Measurements from ENCODE around the gene LONP2. TPM values are rescaled to one million over a fixed set of nuclear protein-coding genes. Genes with fewer than 3 reads are reported as not detected.
"Not testable (repeated sequence)": the region's sequence is repeated elsewhere in the genome, so short reads cannot be mapped to it uniquely, and the experiment has no call there.

LONP2 gene
- total and polyA plus RNA-seq, 9 donors: 30.0 to 101 (median 75.7) TPM

DNA sequence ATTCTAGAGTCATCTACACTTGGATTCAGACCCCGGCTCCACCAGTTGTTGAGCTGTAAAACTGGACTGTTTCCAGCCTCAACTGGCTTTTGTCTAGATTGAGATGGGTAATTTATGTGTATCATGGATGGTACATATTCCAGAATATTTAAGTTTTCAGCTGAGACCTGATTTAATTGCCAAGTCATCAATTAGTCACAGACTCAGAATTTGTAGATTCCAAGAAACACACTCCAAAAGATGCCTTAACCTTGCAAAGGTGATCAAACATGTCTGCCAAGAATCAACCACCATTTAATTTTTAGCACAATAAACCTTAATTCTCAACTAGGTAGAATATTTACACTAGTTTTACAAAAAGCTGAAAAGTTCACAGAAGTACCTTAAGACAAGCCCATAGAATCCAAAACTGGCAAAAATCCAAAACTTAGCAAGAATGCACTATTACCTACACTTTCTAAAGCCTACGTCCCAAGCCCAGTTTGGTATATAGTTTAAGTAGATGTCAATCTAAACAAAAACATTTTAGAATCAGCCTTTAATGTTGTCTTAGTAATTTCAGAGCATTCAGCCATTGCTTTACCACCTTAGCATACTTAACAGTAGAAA lies 123.4 kb downstream of the LONP2 start:
- H3K9me3 ChIP-seq: no peaks in the 10 kb centered on the region
- H3K36me3 ChIP-seq: no peaks in the 10 kb centered on the region
- H3K27me3 ChIP-seq: no peaks in the 10 kb centered on the region
- no peak overlapping the region for H3K27ac ChIP-seq
- H3K4me1 ChIP-seq (ENCODE audit: insufficient read depth): peaks cover 17% of the 10 kb centered on the region
- intact Hi-C loops (cut with DNase I): loop anchor here in 1 of 4 donors (10.0 kb wide), 1 partner anchor 167 kb away; no protein-coding TSS in a partner anchor
- WGBS, 3 donors: 55 to 63% (median 62%) methylated on average over 2 of the region's 2 CpGs
- DNase-seq: no peak
- TF ChIP-seq POLR2A (IDR thresholded peaks at IDR 0.05): no peak
- TF ChIP-seq EP300 (IDR thresholded peaks at IDR 0.05): no peak
- TF ChIP-seq, protein P1, sequence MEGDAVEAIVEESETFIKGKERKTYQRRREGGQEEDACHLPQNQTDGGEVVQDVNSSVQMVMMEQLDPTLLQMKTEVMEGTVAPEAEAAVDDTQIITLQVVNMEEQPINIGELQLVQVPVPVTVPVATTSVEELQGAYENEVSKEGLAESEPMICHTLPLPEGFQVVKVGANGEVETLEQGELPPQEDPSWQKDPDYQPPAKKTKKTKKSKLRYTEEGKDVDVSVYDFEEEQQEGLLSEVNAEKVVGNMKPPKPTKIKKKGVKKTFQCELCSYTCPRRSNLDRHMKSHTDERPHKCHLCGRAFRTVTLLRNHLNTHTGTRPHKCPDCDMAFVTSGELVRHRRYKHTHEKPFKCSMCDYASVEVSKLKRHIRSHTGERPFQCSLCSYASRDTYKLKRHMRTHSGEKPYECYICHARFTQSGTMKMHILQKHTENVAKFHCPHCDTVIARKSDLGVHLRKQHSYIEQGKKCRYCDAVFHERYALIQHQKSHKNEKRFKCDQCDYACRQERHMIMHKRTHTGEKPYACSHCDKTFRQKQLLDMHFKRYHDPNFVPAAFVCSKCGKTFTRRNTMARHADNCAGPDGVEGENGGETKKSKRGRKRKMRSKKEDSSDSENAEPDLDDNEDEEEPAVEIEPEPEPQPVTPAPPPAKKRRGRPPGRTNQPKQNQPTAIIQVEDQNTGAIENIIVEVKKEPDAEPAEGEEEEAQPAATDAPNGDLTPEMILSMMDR (IDR thresholded peaks at IDR 0.05): no peak
- H3K4me3 ChIP-seq: no peak overlapping the region

DNA sequence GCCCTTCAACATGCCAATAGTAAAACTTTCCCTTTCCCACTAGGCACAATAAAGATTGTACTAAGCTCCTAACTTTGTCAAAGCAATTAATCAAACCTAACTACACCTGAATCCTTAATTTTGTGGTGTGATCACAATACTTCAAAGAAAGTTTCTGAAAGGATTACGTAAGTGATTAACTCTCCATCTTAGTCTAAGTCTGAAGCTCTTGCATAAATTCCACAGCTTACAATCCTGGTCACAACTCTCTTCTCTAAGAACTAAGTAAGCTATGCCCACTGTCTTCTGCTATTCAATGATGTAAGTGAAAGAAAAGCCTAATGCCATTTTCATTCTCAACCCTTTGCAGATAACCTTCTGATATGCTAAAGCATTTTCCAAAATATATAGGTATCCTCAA lies 125.7 kb downstream of the LONP2 start:
- Histone ChIP-seq H3K4me1 (ENCODE audit: insufficient read depth) (peaks cover 13% of the 10 kb centered on the region), H3K36me3 (no peaks in the 10 kb centered on the region), H3K27me3 (no peaks in the 10 kb centered on the region), H3K27ac (no peak overlapping the region), H3K9me3 (no peaks in the 10 kb centered on the region), H3K4me3 (no peak overlapping the region)
- no peak for DNase-seq
- intact Hi-C loops (cut with DNase I): loop anchor here in 1 of 4 donors (10.0 kb wide), 1 partner anchor 165 kb away; no protein-coding TSS in a partner anchor
- 87 to 97% (median 91%) methylated on average over 1 of the region's 1 CpG for WGBS, 3 donors
- TF ChIP-seq, protein P1 (IDR thresholded peaks at IDR 0.05): no peak
- TF ChIP-seq EP300 (IDR thresholded peaks at IDR 0.05) (no peak), POLR2A (IDR thresholded peaks at IDR 0.05) (no peak)

DNA sequence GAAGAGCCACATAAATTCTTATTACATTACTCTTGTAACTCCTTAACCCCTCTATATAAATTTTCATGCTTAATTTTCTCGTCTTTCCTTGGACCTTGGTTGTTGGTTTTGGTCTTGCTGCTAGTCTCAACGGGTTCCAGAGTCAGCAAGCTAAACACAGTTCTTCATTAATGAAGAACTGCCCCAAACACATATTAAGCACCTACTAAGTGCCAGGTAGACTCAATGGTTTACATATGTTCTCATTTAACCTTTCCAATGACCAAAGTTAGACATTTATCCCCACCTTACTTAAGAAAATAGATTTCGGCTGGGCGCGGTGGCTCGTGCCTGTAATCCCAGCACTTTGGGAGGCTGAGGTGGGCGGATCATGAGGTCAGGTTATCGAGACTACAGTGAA lies 126.1 kb downstream of the LONP2 start:
- intact Hi-C loops (cut with DNase I): no loop called here
- H3K4me1 ChIP-seq (ENCODE audit: insufficient read depth): peaks cover 14% of the 10 kb centered on the region
- no peak overlapping the region for H3K4me3 ChIP-seq
- TF ChIP-seq, protein P1 (IDR thresholded peaks at IDR 0.05): no peak
- no peak for TF ChIP-seq EP300 (IDR thresholded peaks at IDR 0.05)
- no peak for TF ChIP-seq POLR2A (IDR thresholded peaks at IDR 0.05)
- no peak overlapping the region for H3K27ac ChIP-seq
- no peaks in the 10 kb centered on the region for H3K27me3 ChIP-seq
- H3K9me3 ChIP-seq: no peaks in the 10 kb centered on the region
- WGBS, 3 donors: 93 to 96% (median 95%) methylated on average over 8 of the region's 8 CpGs
- no peaks in the 10 kb centered on the region for H3K36me3 ChIP-seq
- no peak for DNase-seq

DNA sequence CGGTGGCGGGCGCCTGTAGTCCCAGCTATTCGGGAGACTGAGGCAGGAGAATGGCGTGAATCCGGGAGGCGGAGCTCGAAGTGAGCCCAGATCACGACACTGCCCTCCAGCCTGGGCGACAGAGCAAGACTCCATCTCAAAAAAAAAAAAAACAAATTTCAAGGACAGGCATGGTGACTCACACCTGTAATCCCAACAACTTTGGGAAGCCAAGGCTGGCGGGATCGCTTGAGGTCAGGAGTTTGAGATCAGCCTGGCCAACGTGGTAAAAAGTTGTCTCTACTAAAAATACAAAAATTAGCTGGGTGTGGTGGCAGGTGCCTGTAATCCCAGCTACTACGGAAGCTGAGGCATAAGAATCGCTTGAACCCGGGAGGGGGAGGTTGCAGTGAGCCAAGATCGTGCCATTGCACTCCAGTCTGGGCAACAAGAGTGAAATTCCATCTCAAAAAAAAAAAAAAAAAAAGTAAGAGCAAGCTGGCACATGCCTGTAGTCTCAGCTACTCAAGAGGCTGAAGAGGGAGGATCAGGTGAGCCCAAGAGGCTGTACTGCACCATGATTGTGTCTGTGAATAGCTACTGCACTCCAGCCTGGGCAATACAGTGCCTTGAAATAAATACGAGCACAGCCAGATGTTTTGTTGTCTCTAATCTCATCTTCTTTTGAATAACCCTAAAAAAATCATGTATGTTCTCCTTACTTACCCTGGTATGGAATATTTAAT lies 126.7 kb downstream of the LONP2 start:
- WGBS, 3 donors: 88 to 91% (median 89%) methylated on average over 18 of the region's 18 CpGs
- H3K4me1 ChIP-seq (ENCODE audit: insufficient read depth); H3K4me3 ChIP-seq; intact Hi-C loops (cut with DNase I); H3K27ac ChIP-seq; H3K9me3 ChIP-seq; H3K27me3 ChIP-seq; H3K36me3 ChIP-seq; DNase-seq: not testable (repeated sequence)

DNA sequence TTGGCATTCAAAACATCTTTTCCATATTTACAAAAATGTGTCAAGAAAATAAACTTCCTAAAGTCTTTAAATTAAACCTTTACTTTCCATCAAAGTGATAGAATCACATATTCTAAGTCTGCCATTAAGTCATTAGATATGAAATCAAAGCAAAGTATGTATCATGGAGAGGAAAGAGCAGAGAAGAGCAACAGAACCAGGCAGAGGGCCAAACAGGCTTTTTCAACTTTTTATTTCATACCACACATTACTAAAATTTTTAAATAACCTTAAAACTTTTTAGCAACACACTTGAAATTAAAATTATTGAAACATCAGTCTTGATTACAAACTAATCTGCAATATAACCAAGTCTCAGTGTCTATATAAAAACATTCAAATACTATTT lies 127.3 kb downstream of the LONP2 start:
- Histone ChIP-seq H3K36me3 (no peaks in the 10 kb centered on the region), H3K27me3 (no peaks in the 10 kb centered on the region), H3K4me1 (ENCODE audit: insufficient read depth) (peaks cover 9% of the 10 kb centered on the region), H3K27ac (no peak overlapping the region), H3K9me3 (no peaks in the 10 kb centered on the region), H3K4me3 (no peak overlapping the region)
- no peak for DNase-seq
- intact Hi-C loops (cut with DNase I): no loop called here
- no peak for TF ChIP-seq EP300 (IDR thresholded peaks at IDR 0.05)
- TF ChIP-seq, protein P1 (IDR thresholded peaks at IDR 0.05): no peak
- TF ChIP-seq POLR2A (IDR thresholded peaks at IDR 0.05): no peak
